Panc1 (cell line): ENCODE measurements around the gene FRMD4A. TPM values are rescaled to one million over a fixed set of nuclear protein-coding genes. Genes with fewer than 3 reads are reported as not detected.

ENCODE experiments used
- ATAC-seq: fragments of 200-7000 bp; cut with Tn5 transposase; 2 replicates; pipeline ENCODE4 v1.9.1; 2020; ENCODE audit warnings: mild to moderate bottlenecking, moderate library complexity
- BruUV-seq: library from RNA; stranded (reverse); fragments of 400-500 nt; replicated peaks from 2 replicates; lab custom pipeline; 2021; lab: Mats Ljungman, UMichigan
- CTCF ChIA-PET: fragments of 300-600 bp; sonication (Branson Sonifier 250); formaldehyde crosslinking; loops from one replicate; lab custom pipeline; 2022; ENCODE audit warnings: antibody characterized with exemption; lab: Charles Lee
- POLR2A ChIA-PET: fragments of 300-600 bp; sonication (Branson Sonifier 250); formaldehyde crosslinking; loops from one replicate; lab custom pipeline; 2022; ENCODE audit warnings: antibody characterized with exemption; lab: Charles Lee
- DNase-seq: peaks from one replicate; pipeline ENCODE4 v3.0.0-alpha.2; 2010; ENCODE audit warnings: low read depth, low spot score
- H3K27ac ChIP-seq: 2 replicates; pipeline ENCODE4 v1.5.1; 2011; ENCODE audit warnings: mild to moderate bottlenecking, low read length, inconsistent platforms
- H3K27me3 ChIP-seq: fragments of 200-500 bp; sonication (Bioruptor generic); 2 replicates; pipeline ENCODE4 v1.6.0; 2014; ENCODE audit warnings: low read length, inconsistent platforms; ENCODE audit not compliant: control insufficient read depth, insufficient read depth
- H3K36me3 ChIP-seq: fragments of 200-500 bp; sonication (Bioruptor generic); 2 replicates; pipeline ENCODE4 v1.5.1; 2014; ENCODE audit warnings: inconsistent platforms, mild to moderate bottlenecking, low read length, moderate library complexity; ENCODE audit not compliant: control insufficient read depth, insufficient read depth
- H3K4me1 ChIP-seq: 2 replicates; pipeline ENCODE4 v1.5.1; 2011; ENCODE audit warnings: inconsistent platforms, mild to moderate bottlenecking, low read length, moderate library complexity; ENCODE audit not compliant: control insufficient read depth, insufficient read depth
- H3K4me3 ChIP-seq, 2 experiments: 2 replicates each; pipeline ENCODE4 v1.5.1; 2011 to 2012; ENCODE audit warnings: low read depth in 2 of 2, low read length in 2 of 2, mild to moderate bottlenecking in 2 of 2, inconsistent platforms in 1 of 2, moderate library complexity in 1 of 2
- H3K9me3 ChIP-seq: fragments of 200-500 bp; sonication (Bioruptor generic); 2 replicates; pipeline ENCODE4 v1.5.1; 2014; ENCODE audit warnings: low read depth, mild to moderate bottlenecking, inconsistent platforms, low read length, moderate library complexity; ENCODE audit not compliant: control insufficient read depth, insufficient read depth
- CTCF ChIP-seq: fragments of 450-650 bp; IDR thresholded peaks from 2 replicates; pipeline ENCODE4 v1.5.1; 2017; ENCODE audit warnings: mild to moderate bottlenecking
- POLR2AphosphoS5 ChIP-seq: IDR thresholded peaks from 2 replicates; pipeline ENCODE4 v1.6.1; 2012; ENCODE audit warnings: mild to moderate bottlenecking, low read depth, low read length, moderate library complexity
- REST ChIP-seq, 2 experiments: IDR thresholded peaks; 2 replicates each; pipeline ENCODE4 v1.6.1; 2011 to 2012; ENCODE audit warnings: low read depth in 2 of 2, control low read depth in 1 of 2, low read length in 1 of 2, mild to moderate bottlenecking in 1 of 2, moderate library complexity in 1 of 2; ENCODE audit not compliant: insufficient read depth in 1 of 2
- SIN3A ChIP-seq: IDR thresholded peaks from 2 replicates; pipeline ENCODE4 v1.6.1; 2012; ENCODE audit warnings: low read depth, mild to moderate bottlenecking, low read length, moderate library complexity, borderline replicate concordance; ENCODE audit not compliant: insufficient read depth
- TCF7L2 ChIP-seq: IDR thresholded peaks from 2 replicates; pipeline ENCODE4 v1.6.1; 2011; ENCODE audit warnings: mild to moderate bottlenecking, low read depth, low read length, inconsistent platforms
- in situ Hi-C: cut with HindIII; loops from 2 replicates; pipeline ENCODE4 v1.10.0; 2016; ENCODE audit warnings: low sequenced_read_pairs, low pct_unique_long_range_greater_than_20kb
- intact Hi-C: fragments of 100-400 bp; cut with micrococcal nuclease; formaldehyde crosslinking; loops from one replicate; pipeline ENCODE4 v1.10.0; 2022; ENCODE audit not compliant: unreplicated experiment
- total RNA-seq: library from RNA; stranded (reverse); gene quantifications from one replicate; pipeline ENCODE4 v1.2.1, GENCODE V29; 2021; ENCODE audit not compliant: unreplicated experiment

Gene FRMD4A
- total RNA-seq, 1 experiment from 2014 or later = 7.1 TPM

DNA sequence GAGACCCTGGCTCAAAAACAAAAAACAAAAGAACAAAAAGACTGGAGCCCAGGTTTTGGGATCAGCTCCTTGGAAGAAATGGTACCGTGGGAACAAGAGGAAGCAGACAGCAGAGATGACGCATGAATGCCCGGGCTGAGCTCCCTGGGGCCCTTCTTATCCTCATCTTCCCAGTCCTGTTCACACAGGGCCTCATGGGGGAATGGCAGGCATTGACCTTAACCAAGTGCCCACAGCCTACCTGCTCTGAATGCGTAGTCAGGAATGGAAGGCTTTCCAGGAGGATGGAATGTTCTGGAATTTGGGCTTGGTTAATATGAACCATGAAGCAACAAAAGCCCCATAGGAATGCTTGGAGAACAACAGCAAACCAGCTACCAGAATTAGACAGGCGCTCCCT lies 589.3 kb downstream of the FRMD4A start:
- in situ Hi-C loops (no loop called here), intact Hi-C loops (no loop called here)
- no peaks in the 10 kb centered on the region for H3K27me3 ChIP-seq
- no peak for TF ChIP-seq REST (IDR thresholded peaks at IDR 0.05; ENCODE audit: insufficient read depth in 1 of 2, low read depth in 2 of 2, low read length in 1 of 2)
- ATAC-seq (no peak), DNase-seq (no peak)
- no peaks in the 10 kb centered on the region for H3K36me3 ChIP-seq
- H3K27ac ChIP-seq = no peak overlapping the region
- ChIA-PET CTCF (no interaction called here), POLR2A (no interaction called here)
- BruUV-seq = no TSS peak
- H3K9me3 ChIP-seq = no peaks in the 10 kb centered on the region
- H3K4me1 ChIP-seq = no peaks in the 10 kb centered on the region
- H3K4me3 ChIP-seq = no peak overlapping the region

DNA sequence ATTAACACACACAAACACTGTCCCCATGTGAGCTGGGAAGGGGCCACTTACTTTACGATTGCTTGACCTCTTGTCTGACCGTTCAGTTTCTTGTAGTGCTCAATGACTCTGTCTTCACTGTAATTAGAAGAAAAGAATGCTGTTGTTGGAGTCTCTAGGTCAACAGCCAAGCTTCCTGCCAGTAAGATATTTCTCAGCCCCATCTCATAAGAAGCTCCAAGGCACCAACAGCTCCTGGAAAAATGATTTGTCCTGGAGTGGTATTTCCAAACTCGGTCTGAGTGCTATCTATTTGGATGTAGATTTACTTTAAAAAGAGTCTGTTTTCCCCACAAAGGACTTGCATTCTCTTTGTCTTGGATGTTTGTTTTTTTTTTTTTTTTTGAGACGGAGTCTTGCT lies 590.3 kb downstream of the FRMD4A start:
- CTCF ChIA-PET = no interaction called here
- Histone ChIP-seq H3K27me3 (no peaks in the 10 kb centered on the region), H3K9me3 (no peaks in the 10 kb centered on the region), H3K4me3 (no peak overlapping the region), H3K4me1 (no peaks in the 10 kb centered on the region), H3K36me3 (no peaks in the 10 kb centered on the region), H3K27ac (no peak overlapping the region)
- BruUV-seq = no TSS peak
- in situ Hi-C loops (no loop called here), intact Hi-C loops (no loop called here)
- POLR2A ChIA-PET = no interaction called here
- DNase-seq (no peak), ATAC-seq (no peak)
- TF ChIP-seq POLR2AphosphoS5 (no peak), REST (IDR thresholded peaks at IDR 0.05; ENCODE audit: insufficient read depth in 1 of 2, low read depth in 2 of 2, low read length in 1 of 2) (no peak), TCF7L2 (no peak), SIN3A (no peak), CTCF (no peak)
